PFSK-1 (cell line): ENCODE data around the gene LINGO3.

Source experiments
- FOXP2 ChIP-seq: optimal IDR thresholded peaks from 2 replicates; pipeline ENCODE3; 2011; ENCODE audit warnings: borderline replicate concordance, control low read depth, inconsistent platforms; ENCODE audit not compliant: insufficient read depth; ENCODE audit errors: extremely low read length, extremely low read depth
- POLR2AphosphoS5 ChIP-seq: IDR thresholded peaks from 2 replicates; pipeline ENCODE4 v1.6.1; 2012; ENCODE audit warnings: low read depth, mild to moderate bottlenecking, control low read depth, low read length, moderate library complexity
- REST ChIP-seq, 2 experiments: IDR thresholded peaks; 2 replicates each; pipeline versions ENCODE4 v1.6.1 to v1.8.0; 2011 to 2012; ENCODE audit warnings: low read depth in 2 of 2, low read length in 2 of 2, control low read depth in 1 of 2, inconsistent platforms in 1 of 2, mild to moderate bottlenecking in 1 of 2, moderate library complexity in 1 of 2; ENCODE audit not compliant: insufficient read depth in 1 of 2
- SIN3A ChIP-seq: IDR thresholded peaks from 2 replicates; pipeline ENCODE4 v1.6.1; 2012; ENCODE audit warnings: mild to moderate bottlenecking, low read length, moderate library complexity, borderline replicate concordance; ENCODE audit not compliant: insufficient read depth
- TAF1 ChIP-seq: IDR thresholded peaks from 2 replicates; pipeline ENCODE4 v1.6.1; 2012; ENCODE audit warnings: low read length, control low read depth, borderline replicate concordance; ENCODE audit not compliant: insufficient read depth

Gene LINGO3

GRCh38 chr19:2323707-2324106 is 15.8 kb upstream of the LINGO3 start:
- TF ChIP-seq TAF1 (no peak), SIN3A (no peak), REST (IDR thresholded peaks at IDR 0.05; ENCODE audit: insufficient read depth in 1 of 2, low read depth in 2 of 2, low read length in 2 of 2) (no peak), FOXP2 (no peak), POLR2AphosphoS5 (no peak)

GRCh38 chr19:2321565-2322283 is 13.8 kb upstream of the LINGO3 start:
- TF ChIP-seq TAF1 (no peak), POLR2AphosphoS5 (no peak), REST (IDR thresholded peaks at IDR 0.05; ENCODE audit: insufficient read depth in 1 of 2, low read depth in 2 of 2, low read length in 2 of 2) (no peak), FOXP2 (no peak)

GRCh38 chr19:2320939-2321338 is 13.0 kb upstream of the LINGO3 start:
- no peak for TF ChIP-seq SIN3A
- no peak for TF ChIP-seq TAF1

GRCh38 chr19:2320049-2320448 is 12.1 kb upstream of the LINGO3 start:
- no peak for TF ChIP-seq FOXP2
- no peak for TF ChIP-seq SIN3A
- no peak for TF ChIP-seq POLR2AphosphoS5
- TF ChIP-seq TAF1, result no peak
- TF ChIP-seq REST (IDR thresholded peaks at IDR 0.05; ENCODE audit: insufficient read depth in 1 of 2, low read depth in 2 of 2, low read length in 2 of 2), result no peak

- TF ChIP-seq REST (IDR thresholded peaks at IDR 0.05; ENCODE audit: insufficient read depth in 1 of 2, low read depth in 2 of 2, low read length in 2 of 2) (no peak), TAF1 (no peak), FOXP2 (no peak), SIN3A (no peak), POLR2AphosphoS5 (no peak)
Observed at GRCh38 chr19:2319551-2319950, 11.6 kb upstream of the LINGO3 start.
